GM19043 (cell line): ENCODE data around the gene RPL3.

Experiments used
- ATAC-seq: cut with Tn5 transposase; IDR thresholded peaks from one replicate; pipeline ENCODE4 v1.9.1; 2021; ENCODE audit warnings: low read depth; ENCODE audit not compliant: unreplicated experiment

The RPL3 gene

GRCh38 chr22:39267974-39268373, 51.4 kb downstream of the RPL3 start:
- no peak for ATAC-seq

GRCh38 chr22:39266398-39267030, 52.9 kb downstream of the RPL3 start:
- ATAC-seq = peak; percentile 72

- no peak for ATAC-seq
Measured at GRCh38 chr22:39265143-39265886, 54.1 kb downstream of the RPL3 start.

GRCh38 chr22:39264349-39265038, 54.9 kb downstream of the RPL3 start:
- ATAC-seq = no peak

GRCh38 chr22:39263626-39264348, 55.6 kb downstream of the RPL3 start:
- no peak for ATAC-seq
